ENCODE data around the gene TFB2M.

TFB2M gene

GRCh38 chr1:246534114-246534513, 31.9 kb downstream of the TFB2M start:
- TF ChIP-seq Cebpa-rat (IDR thresholded peaks at IDR 0.05): no peak
- no peak overlapping the region for H3K27ac ChIP-seq
- no peaks in the 10 kb centered on the region for H4K20me1 ChIP-seq

GRCh38 chr1:246533371-246533905, 32.6 kb downstream of the TFB2M start:
- 0 out of 2 replicates have a peak, but pooled peaks cover 9% of the 10 kb centered on the region for H3K36me3 ChIP-seq
- H3K9ac ChIP-seq: no peak overlapping the region
- H3K4me1 ChIP-seq: peaks cover 7% of the 10 kb centered on the region; the same call in 1 of the 2 replicates
- TF ChIP-seq Cebpa-rat (IDR thresholded peaks at IDR 0.05): no peak
- no peak overlapping the region for H3K4me3 ChIP-seq
- H3K9me3 ChIP-seq: peaks cover 36% of the 10 kb centered on the region
- H4K20me1 ChIP-seq: no peaks in the 10 kb centered on the region
- H3K27me3 ChIP-seq: no peaks in the 10 kb centered on the region
- no peak overlapping the region for H3K27ac ChIP-seq
- no peak overlapping the region for H3K4me2 ChIP-seq

More at GRCh38 chr1:246534114-246534513, 31.9 kb downstream of the TFB2M start:
- Histone ChIP-seq H3K4me1 (peaks cover 7% of the 10 kb centered on the region; the same call in 1 of the 2 replicates), H3K4me2 (no peak overlapping the region), H3K9me3 (peaks cover 32% of the 10 kb centered on the region), H3K9ac (no peak overlapping the region), H3K27me3 (no peaks in the 10 kb centered on the region), H3K4me3 (no peak overlapping the region), H3K36me3 (peaks cover 15% of the 10 kb centered on the region)

- peaks cover 39% of the 10 kb centered on the region for H3K9me3 ChIP-seq
- H3K27ac ChIP-seq: no peak overlapping the region
Observed at GRCh38 chr1:246532519-246532918, 33.5 kb downstream of the TFB2M start.

GRCh38 chr1:246530482-246530881, 35.6 kb downstream of the TFB2M start:
- Histone ChIP-seq H3K4me1 (peaks cover 16% of the 10 kb centered on the region), H3K9me3 (peaks cover 52% of the 10 kb centered on the region), H3K4me3 (no peak overlapping the region), H3K36me3 (no peaks in the 10 kb centered on the region), H3K9ac (no peak overlapping the region), H3K27ac (no peak overlapping the region), H4K20me1 (no peaks in the 10 kb centered on the region), H3K27me3 (no peaks in the 10 kb centered on the region), H3K4me2 (no peak overlapping the region)
- no peak for TF ChIP-seq Cebpa-rat (IDR thresholded peaks at IDR 0.05)

More at GRCh38 chr1:246532519-246532918, 33.5 kb downstream of the TFB2M start:
- no peak overlapping the region for H3K9ac ChIP-seq
- H3K36me3 ChIP-seq: 0 out of 2 replicates have a peak, but pooled peaks cover under 1% of the 10 kb centered on the region
- no peak for TF ChIP-seq Cebpa-rat (IDR thresholded peaks at IDR 0.05)
- H3K4me3 ChIP-seq: no peak overlapping the region
- no peaks in the 10 kb centered on the region for H3K27me3 ChIP-seq
- H3K4me1 ChIP-seq: peaks cover 10% of the 10 kb centered on the region
- no peaks in the 10 kb centered on the region for H4K20me1 ChIP-seq
- H3K4me2 ChIP-seq: no peak overlapping the region

- no peak overlapping the region for H3K4me2 ChIP-seq
Observed at GRCh38 chr1:246528933-246529731, 36.9 kb downstream of the TFB2M start.

GRCh38 chr1:246527402-246528088, 38.5 kb downstream of the TFB2M start:
- Histone ChIP-seq H4K20me1 (no peaks in the 10 kb centered on the region), H3K4me3 (no peak overlapping the region), H3K4me2 (peak overlapping the region; percentile 34; the same call in 1 of the 2 replicates), H3K4me1 (peaks cover 16% of the 10 kb centered on the region), H3K9ac (no peak overlapping the region), H3K27ac (peak overlapping the region; percentile 62), H3K27me3 (no peaks in the 10 kb centered on the region), H3K36me3 (no peaks in the 10 kb centered on the region), H3K9me3 (peaks cover 69% of the 10 kb centered on the region)
- no peak for TF ChIP-seq Cebpa-rat (IDR thresholded peaks at IDR 0.05)

More at GRCh38 chr1:246528933-246529731, 36.9 kb downstream of the TFB2M start:
- Histone ChIP-seq H3K9ac (no peak overlapping the region), H3K9me3 (peaks cover 59% of the 10 kb centered on the region), H3K27ac (no peak overlapping the region), H3K4me1 (peaks cover 16% of the 10 kb centered on the region), H3K4me3 (no peak overlapping the region), H3K27me3 (no peaks in the 10 kb centered on the region), H3K36me3 (no peaks in the 10 kb centered on the region), H4K20me1 (no peaks in the 10 kb centered on the region)
- no peak for TF ChIP-seq Cebpa-rat (IDR thresholded peaks at IDR 0.05)

- no peaks in the 10 kb centered on the region for H3K27me3 ChIP-seq
- TF ChIP-seq Cebpa-rat (IDR thresholded peaks at IDR 0.05): no peak
- H3K4me1 ChIP-seq: peaks cover 16% of the 10 kb centered on the region
- H3K4me2 ChIP-seq: no peak overlapping the region
- no peaks in the 10 kb centered on the region for H3K36me3 ChIP-seq
- H4K20me1 ChIP-seq: no peaks in the 10 kb centered on the region
- H3K9me3 ChIP-seq: peaks cover 71% of the 10 kb centered on the region
- peak overlapping the region; percentile 62 for H3K27ac ChIP-seq
- no peak overlapping the region for H3K9ac ChIP-seq
- H3K4me3 ChIP-seq: no peak overlapping the region
Observed at GRCh38 chr1:246526915-246527314, 39.1 kb downstream of the TFB2M start.

GRCh38 chr1:246526380-246526779, 39.7 kb downstream of the TFB2M start:
- peaks cover 71% of the 10 kb centered on the region for H3K9me3 ChIP-seq
- H3K27ac ChIP-seq: no peak overlapping the region
- H3K27me3 ChIP-seq: no peaks in the 10 kb centered on the region
- peaks cover 16% of the 10 kb centered on the region for H3K4me1 ChIP-seq
- no peak overlapping the region for H3K9ac ChIP-seq
- H3K4me3 ChIP-seq: no peak overlapping the region
- H4K20me1 ChIP-seq: no peaks in the 10 kb centered on the region
- no peaks in the 10 kb centered on the region for H3K36me3 ChIP-seq
- no peak overlapping the region for H3K4me2 ChIP-seq
- TF ChIP-seq Cebpa-rat (IDR thresholded peaks at IDR 0.05): no peak

- Histone ChIP-seq H3K9me3 (peaks cover 89% of the 10 kb centered on the region), H3K9ac (no peak overlapping the region), H3K4me2 (no peak overlapping the region), H4K20me1 (no peaks in the 10 kb centered on the region), H3K27me3 (no peaks in the 10 kb centered on the region), H3K27ac (no peak overlapping the region), H3K36me3 (no peaks in the 10 kb centered on the region), H3K4me1 (no peaks in the 10 kb centered on the region), H3K4me3 (no peak overlapping the region)
- no peak for TF ChIP-seq Cebpa-rat (IDR thresholded peaks at IDR 0.05)
Observed at GRCh38 chr1:246519514-246519913, 46.5 kb downstream of the TFB2M start.

Data from BLaER1 (cell line).